GM23338 (cell line): ENCODE data around the gene RNF180. TPM values are rescaled to one million over a fixed set of nuclear protein-coding genes. Genes with fewer than 3 reads are reported as not detected.

ENCODE experiments used
- ATAC-seq: fragments of 200-7000 bp; cut with Tn5 transposase; 3 replicates; pipeline ENCODE4 v1.9.1; 2020
- DNase-seq: peaks from one replicate; pipeline ENCODE4 v3.0.0-alpha.2; 2015; ENCODE audit warnings: low spot score
- H2AFZ ChIP-seq: fragments of 200-600 bp; sonication (generic); 2 replicates; pipeline ENCODE4 v1.8.0; 2016; ENCODE audit warnings: antibody characterized with exemption, mild to moderate bottlenecking, moderate library complexity
- H3F3A ChIP-seq: fragments of 200-600 bp; sonication (generic); replicated peaks from 2 replicates; pipeline ENCODE4 v1.8.0; 2017; ENCODE audit warnings: antibody characterized with exemption, mixed run types, low read depth
- H3K27ac ChIP-seq: fragments of 200-600 bp; sonication (generic); 2 replicates; pipeline ENCODE4 v1.6.1; 2016; ENCODE audit warnings: low read depth
- H3K27me3 ChIP-seq: fragments of 200-600 bp; sonication (generic); 2 replicates; pipeline ENCODE4 v1.8.0; 2016; ENCODE audit warnings: mild to moderate bottlenecking, mixed run types, moderate library complexity; ENCODE audit not compliant: insufficient read depth
- H3K36me3 ChIP-seq: fragments of 200-600 bp; sonication (generic); 2 replicates; pipeline ENCODE4 v1.8.0; 2016; ENCODE audit warnings: mild to moderate bottlenecking; ENCODE audit not compliant: insufficient read depth
- H3K4me1 ChIP-seq: fragments of 200-600 bp; sonication (generic); 2 replicates; pipeline ENCODE4 v1.8.0; 2016; ENCODE audit warnings: mild to moderate bottlenecking, moderate library complexity; ENCODE audit not compliant: insufficient read depth
- H3K4me2 ChIP-seq: fragments of 200-600 bp; sonication (generic); 2 replicates; pipeline ENCODE4 v1.7.1; 2017; ENCODE audit warnings: mixed run types
- H3K4me3 ChIP-seq: fragments of 200-600 bp; sonication (generic); 2 replicates; pipeline ENCODE4 v1.6.1; 2016; ENCODE audit warnings: mixed run types
- H3K79me2 ChIP-seq: fragments of 200-600 bp; sonication (generic); replicated peaks from 2 replicates; pipeline ENCODE4 v1.8.0; 2017; ENCODE audit warnings: mild to moderate bottlenecking; ENCODE audit not compliant: insufficient read depth
- H3K9me2 ChIP-seq: fragments of 200-600 bp; sonication (generic); 2 replicates; pipeline ENCODE4 v1.8.0; 2017; ENCODE audit not compliant: insufficient read depth
- H4K20me1 ChIP-seq: fragments of 200-600 bp; sonication (generic); replicated peaks from 2 replicates; pipeline ENCODE4 v1.8.0; 2017; ENCODE audit warnings: mild to moderate bottlenecking; ENCODE audit not compliant: insufficient read depth
- H3K27ac Mint-ChIP-seq: 2 replicates; pipeline ENCODE4 v1.8.0; 2020; ENCODE audit warnings: inconsistent platforms, mild to moderate bottlenecking, moderate library complexity, mixed read lengths
- H3K27me3 Mint-ChIP-seq: 3 replicates; pipeline ENCODE4 v1.8.0; 2022; ENCODE audit warnings: low read depth, mild to moderate bottlenecking, moderate library complexity, mixed read lengths, inconsistent platforms; ENCODE audit not compliant: insufficient read depth, poor library complexity
- H3K36me3 Mint-ChIP-seq: 3 replicates; pipeline ENCODE4 v1.8.0; 2021; ENCODE audit warnings: low read depth, mild to moderate bottlenecking, inconsistent platforms, moderate library complexity, mixed read lengths
- H3K4me1 Mint-ChIP-seq: 3 replicates; pipeline ENCODE4 v1.8.0; 2020; ENCODE audit warnings: mild to moderate bottlenecking, inconsistent platforms, mixed read lengths
- H3K4me3 Mint-ChIP-seq: 3 replicates; pipeline ENCODE4 v1.8.0; 2021; ENCODE audit warnings: moderate library complexity, mild to moderate bottlenecking, inconsistent platforms, mixed read lengths
- H3K9me3 Mint-ChIP-seq: 3 replicates; pipeline ENCODE4 v1.8.0; 2020; ENCODE audit warnings: moderate library complexity, mild to moderate bottlenecking, inconsistent platforms, mixed read lengths
- CREB1 ChIP-seq: fragments of 250-450 bp; sonication (Bioruptor Pico); IDR thresholded peaks from 2 replicates; pipeline ENCODE4 v1.5.0; 2020; ENCODE audit warnings: low read depth, mild to moderate bottlenecking, moderate library complexity
- CTCF ChIP-seq, 2 experiments: fragments of 200-600 bp in 1 of 2; sonication (generic) in 1 of 2; conservative IDR thresholded peaks; 2 replicates each; pipeline versions ENCODE4 v1.5.1 to v1.6.1; 2016 to 2017; ENCODE audit warnings: antibody characterized with exemption in 2 of 2, low read depth in 2 of 2, mild to moderate bottlenecking in 2 of 2, moderate library complexity in 1 of 2
- ETS1 ChIP-seq: IDR thresholded peaks from 2 replicates; pipeline ENCODE4 v1.6.1; 2016; ENCODE audit warnings: antibody characterized with exemption
- EZH2 ChIP-seq: fragments of 200-600 bp; sonication (generic); IDR thresholded peaks from one replicate; pipeline ENCODE4 v1.8.0; 2017; ENCODE audit warnings: antibody characterized with exemption, mild to moderate bottlenecking, low read depth; ENCODE audit not compliant: unreplicated experiment
- EZH2phosphoT487 ChIP-seq: fragments of 200-600 bp; sonication (generic); IDR thresholded peaks from one replicate; pipeline ENCODE4 v1.8.1; 2018; ENCODE audit warnings: antibody characterized with exemption; ENCODE audit not compliant: unreplicated experiment
- JUNB ChIP-seq: IDR thresholded peaks from one replicate; pipeline ENCODE4 v1.6.1; 2016; ENCODE audit warnings: antibody characterized with exemption; ENCODE audit not compliant: unreplicated experiment
- NANOG ChIP-seq: IDR thresholded peaks from 2 replicates; pipeline ENCODE4 v1.6.1; 2016; ENCODE audit warnings: antibody characterized with exemption, borderline replicate concordance
- POLR2AphosphoS5 ChIP-seq: IDR thresholded peaks from 2 replicates; pipeline ENCODE4 v1.6.1; 2016; ENCODE audit warnings: antibody characterized with exemption, low read depth
- REST ChIP-seq: IDR thresholded peaks from one replicate; pipeline ENCODE4 v1.6.1; 2018; ENCODE audit warnings: antibody characterized with exemption; ENCODE audit not compliant: unreplicated experiment
- STAT1 ChIP-seq: IDR thresholded peaks from one replicate; pipeline ENCODE4 v1.6.1; 2016; ENCODE audit warnings: antibody characterized with exemption; ENCODE audit not compliant: unreplicated experiment
- ZNF114 ChIP-seq: fragments of 250-450 bp; sonication (Bioruptor Pico); IDR thresholded peaks from 2 replicates; pipeline ENCODE4 v1.5.0; 2020; ENCODE audit warnings: mild to moderate bottlenecking, moderate library complexity
- ZNF331 ChIP-seq: fragments of 250-450 bp; sonication (Bioruptor Pico); IDR thresholded peaks from 2 replicates; pipeline ENCODE4 v1.5.0; 2020; ENCODE audit warnings: low read depth, mild to moderate bottlenecking, moderate library complexity
- ZNF462 ChIP-seq: fragments of 250-450 bp; sonication (Bioruptor Pico); IDR thresholded peaks from 2 replicates; pipeline ENCODE4 v1.5.0; 2020; ENCODE audit warnings: mild to moderate bottlenecking, moderate library complexity
- polyA plus RNA-seq: library from polyadenylated mRNA; unstranded; fragments of >200 nt; fragmentation: Nextera tagmentation; extraction: Ambion mirVana; gene quantifications from 2 replicates; pipeline ENCODE4 v1.2.1, GENCODE V29; 2016
- total RNA-seq: library from RNA; depleted of rRNA; stranded (reverse); fragments of >200 nt; shearing (Covaris generic); gene quantifications from 2 replicates; pipeline ENCODE4 v1.2.3, GENCODE V29; 2014

RNF180 gene
- total and polyA plus RNA-seq, 2 experiments from 2014 or later: 2.0 to 4.2 TPM

- Histone ChIP-seq H3K79me2 (no peaks in the 10 kb centered on the region), H3K4me3 (no peak overlapping the region), H2AFZ (no peak overlapping the region), H3F3A (no peaks in the 10 kb centered on the region), H3K4me2 (no peak overlapping the region), H3K36me3 (no peaks in the 10 kb centered on the region), H3K27ac (no peak overlapping the region), H3K4me1 (no peaks in the 10 kb centered on the region), H3K27me3 (no peaks in the 10 kb centered on the region), H4K20me1 (no peaks in the 10 kb centered on the region), H3K9me2 (no peaks in the 10 kb centered on the region)
- no peak for DNase-seq
- H3K4me3 Mint-ChIP-seq: no peak overlapping the region
- H3K9me3 Mint-ChIP-seq: no peaks in the 10 kb centered on the region
- TF ChIP-seq JUNB: no peak
- TF ChIP-seq CTCF (conservative IDR thresholded peaks at IDR 0.05; ENCODE audit: low read depth in 2 of 2): no peak
- TF ChIP-seq ZNF462 (CRISPR knock-in tag): no peak
- TF ChIP-seq EZH2: no peak
- TF ChIP-seq REST: no peak
- TF ChIP-seq ZNF114: no peak
- no peak for TF ChIP-seq ETS1
- no peak for TF ChIP-seq CREB1
- TF ChIP-seq EZH2phosphoT487: no peak
- TF ChIP-seq ZNF331: no peak
- TF ChIP-seq NANOG: no peak
- TF ChIP-seq POLR2AphosphoS5: no peak
- TF ChIP-seq STAT1: no peak
- H3K4me1 Mint-ChIP-seq: no peaks in the 10 kb centered on the region
- ATAC-seq: no peak
- H3K36me3 Mint-ChIP-seq: no peaks in the 10 kb centered on the region
- no peak overlapping the region for H3K27ac Mint-ChIP-seq
- no peaks in the 10 kb centered on the region for H3K27me3 Mint-ChIP-seq
Measured at GRCh38 chr5:64126202-64126741, 39.4 kb upstream of the RNF180 start.
